ENCODE measurements around the gene LRPPRC.

GRCh38 chr2:43945439-43945838 is 50.4 kb downstream of the LRPPRC start:
- no peak for TF ChIP-seq REST (IDR thresholded peaks at IDR 0.05; ENCODE audit: insufficient read depth in 1 of 2, low read depth in 2 of 2, low read length in 2 of 2)
- TF ChIP-seq TAF1 (IDR thresholded peaks at IDR 0.05; ENCODE audit: borderline replicate concordance, insufficient read depth, low read length) = no peak
- TF ChIP-seq POLR2AphosphoS5 (IDR thresholded peaks at IDR 0.05; ENCODE audit: low read depth, low read length) = no peak

Measured in PFSK-1 (cell line).